GM12878 (cell line): ENCODE measurements around the gene NGRN. TPM values are rescaled to one million over a fixed set of nuclear protein-coding genes. Genes with fewer than 3 reads are reported as not detected.

ENCODE experiments used
- ATAC-seq: fragments of 200-7000 bp; cut with Tn5 transposase; 3 replicates; pipeline ENCODE4 v1.9.1; 2020; ENCODE audit warnings: mild to moderate bottlenecking, moderate library complexity
- BruUV-seq: library from RNA; stranded (reverse); fragments of 400-500 nt; replicated peaks from 2 replicates; lab custom pipeline; 2021; lab: Mats Ljungman, UMichigan
- CTCF ChIA-PET: fragments of 300-600 bp; sonication (Branson Sonifier 250); formaldehyde crosslinking; extraction: SDS; loops from one replicate; lab custom pipeline; 2021; ENCODE audit warnings: inconsistent platforms; lab: Yijun Ruan, JAX
- POLR2A ChIA-PET: fragments of 350-600 bp; formaldehyde crosslinking; extraction: SDS; loops from one replicate; lab custom pipeline; 2021; ENCODE audit warnings: inconsistent platforms; lab: Charles Lee
- RAD21 ChIA-PET: fragments of 300-600 bp; sonication (Branson Sonifier 250); formaldehyde crosslinking; loops from one replicate; lab custom pipeline; 2023; ENCODE audit warnings: antibody characterized with exemption; ENCODE audit not compliant: unreplicated experiment; lab: Charles Lee
- SMC1A ChIA-PET: fragments of 300-600 bp; sonication (Branson Sonifier 250); formaldehyde crosslinking; loops from one replicate; lab custom pipeline; 2023; ENCODE audit not compliant: unreplicated experiment, uncharacterized antibody; lab: Charles Lee
- DNase-seq: peaks from one replicate; pipeline ENCODE4 v3.0.0-alpha.2; 2011; ENCODE audit warnings: low read depth, low spot score
- FAIRE-seq: peaks from 3 replicates; lab custom pipeline; 2011; peaks lifted over from hg19 to GRCh38; lab: Jason Lieb, UNC
- H2AFZ ChIP-seq: 2 replicates; pipeline ENCODE4 v1.6.0; 2011; ENCODE audit warnings: low read depth, low read length, control low read depth; ENCODE audit not compliant: control insufficient read depth
- H3K27ac ChIP-seq: 2 replicates; pipeline ENCODE4 v1.5.1; 2011; ENCODE audit warnings: control low read depth; ENCODE audit not compliant: control insufficient read depth, insufficient read depth
- H3K27me3 ChIP-seq, 2 experiments: replicated peaks in 1 of 2; 2 replicates each; pipeline versions ENCODE4 v1.6.0 to v1.6.1; 2011; ENCODE audit warnings: low read length in 1 of 2; ENCODE audit not compliant: control insufficient read depth in 2 of 2, insufficient read depth in 2 of 2
- H3K36me3 ChIP-seq, 2 experiments: 2 replicates each; pipeline ENCODE4 v1.5.1; 2011; ENCODE audit warnings: low read length in 1 of 2; ENCODE audit not compliant: control insufficient read depth in 2 of 2, insufficient read depth in 2 of 2
- H3K4me1 ChIP-seq: 2 replicates; pipeline ENCODE4 v1.6.1; 2011; ENCODE audit warnings: mild to moderate bottlenecking, low read length, moderate library complexity, mixed read lengths; ENCODE audit not compliant: control insufficient read depth, insufficient read depth
- H3K4me2 ChIP-seq: 2 replicates; pipeline ENCODE4 v1.6.0; 2011; ENCODE audit warnings: control low read depth; ENCODE audit not compliant: control insufficient read depth, insufficient read depth
- H3K4me3 ChIP-seq: fragments of 200-600 bp; sonication (generic); 2 replicates; pipeline ENCODE4 v1.5.1; 2016
- H3K79me2 ChIP-seq: 2 replicates; pipeline ENCODE4 v1.6.0; 2011; ENCODE audit warnings: low read length; ENCODE audit not compliant: control insufficient read depth, insufficient read depth
- H3K9ac ChIP-seq: 2 replicates; pipeline ENCODE4 v1.8.0; 2011; ENCODE audit warnings: low read length, control low read depth, mixed read lengths; ENCODE audit not compliant: control insufficient read depth, insufficient read depth
- H3K9me3 ChIP-seq: replicated peaks from 3 replicates; pipeline ENCODE4 v1.5.1; 2011; ENCODE audit warnings: mild to moderate bottlenecking, low read length; ENCODE audit not compliant: control insufficient read depth, insufficient read depth
- H4K20me1 ChIP-seq: 2 replicates; pipeline ENCODE4 v1.6.0; 2011; ENCODE audit not compliant: control insufficient read depth, insufficient read depth
- BACH1 ChIP-seq: fragments of 450-650 bp; IDR thresholded peaks from 2 replicates; pipeline ENCODE4 v1.6.1; 2017; ENCODE audit warnings: mild to moderate bottlenecking, borderline replicate concordance
- BCL11A ChIP-seq: IDR thresholded peaks from 2 replicates; pipeline ENCODE4 v1.6.1; 2011; ENCODE audit warnings: low read depth, low read length
- CBFB ChIP-seq: IDR thresholded peaks from 2 replicates; pipeline ENCODE4 v1.6.1; 2016; ENCODE audit warnings: antibody characterized with exemption, low read depth
- CEBPB ChIP-seq, 2 experiments: fragments of 150-350 bp in 1 of 2; IDR thresholded peaks; 2 replicates each; pipeline ENCODE4 v1.6.1; 2012 to 2014; ENCODE audit warnings: low read depth in 2 of 2, low read length in 2 of 2, borderline replicate concordance in 1 of 2, inconsistent platforms in 1 of 2
- EGR1 ChIP-seq, 2 experiments: IDR thresholded peaks; 1 replicate in 1 of 2; 2 replicates in 1 of 2; pipeline ENCODE4 v1.6.1; 2011 to 2012; ENCODE audit warnings: low read depth in 2 of 2, low read length in 2 of 2, borderline replicate concordance in 1 of 2, mild to moderate bottlenecking in 1 of 2, moderate library complexity in 1 of 2
- ESRRA ChIP-seq: IDR thresholded peaks from 2 replicates; pipeline ENCODE4 v1.6.1; 2012; ENCODE audit warnings: mild to moderate bottlenecking, low read length, improper control_type of control experiment
- MAX ChIP-seq: IDR thresholded peaks from 2 replicates; pipeline ENCODE4 v1.6.1; 2012; ENCODE audit warnings: low read depth, low read length, improper control_type of control experiment
- MYC ChIP-seq: IDR thresholded peaks from 2 replicates; pipeline ENCODE4 v1.6.1; 2011; ENCODE audit warnings: mild to moderate bottlenecking, low read length, moderate library complexity, inconsistent platforms; ENCODE audit not compliant: insufficient read depth, insufficient replicate concordance, insufficient read length, severe bottlenecking
- NBN ChIP-seq: fragments of 450-650 bp; IDR thresholded peaks from 2 replicates; pipeline ENCODE4 v1.6.1; 2016
- RBBP5 ChIP-seq: fragments of 200-600 bp; sonication (generic); conservative IDR thresholded peaks from 2 replicates; pipeline ENCODE4 v1.6.1; 2016
- SPI1 ChIP-seq: IDR thresholded peaks from 2 replicates; pipeline ENCODE4 v1.6.1; 2011; ENCODE audit warnings: low read depth, mild to moderate bottlenecking, low read length, moderate library complexity, borderline replicate concordance; ENCODE audit not compliant: insufficient read depth
- TARDBP ChIP-seq: IDR thresholded peaks from 2 replicates; pipeline ENCODE4 v1.6.1; 2016; ENCODE audit warnings: borderline replicate concordance
- TBL1XR1 ChIP-seq: IDR thresholded peaks from 2 replicates; pipeline ENCODE4 v1.6.1; 2012; ENCODE audit warnings: low read depth, low read length, improper control_type of control experiment
- TCF12 ChIP-seq: IDR thresholded peaks from 2 replicates; pipeline ENCODE4 v1.6.1; 2011; ENCODE audit warnings: low read depth, mild to moderate bottlenecking, low read length
- TCF7 ChIP-seq: IDR thresholded peaks from 2 replicates; pipeline ENCODE4 v1.6.1; 2014; ENCODE audit warnings: antibody characterized with exemption, borderline replicate concordance
- YY1 ChIP-seq: IDR thresholded peaks from 2 replicates; pipeline ENCODE4 v1.6.1; 2011; ENCODE audit warnings: low read depth, mild to moderate bottlenecking, low read length
- WGBS: methylation state at CpG from one replicate; pipeline ENCODE4 v1.1.6; 2016; ENCODE audit warnings: low lambda C conversion rate; ENCODE audit not compliant: insufficient replicate concordance, insufficient coverage; ENCODE audit errors: missing lambda C conversion rate; 5-methylcytosine and 5-hydroxymethylcytosine counted together
- in situ Hi-C: fragments of 300-500 bp; cut with MboI; formaldehyde crosslinking; loops from 9 replicates; pipeline ENCODE4 v1.14.3; 2018; ENCODE audit warnings: mixed read lengths
- intact Hi-C: fragments of 100-400 bp; cut with micrococcal nuclease; formaldehyde crosslinking; loops from one replicate; pipeline ENCODE4 v1.14.2; 2022; ENCODE audit not compliant: unreplicated experiment
- polyA plus RNA-seq, 11 experiments: library from polyadenylated mRNA; depleted of rRNA in 4 of 11; unstranded in 6 of 11; stranded (reverse) in 5 of 11; fragments of >200 nt; fragmentation: Nextera tagmentation in 4 of 11; fragmentation: Illumina TruSeq in 1 of 11; extraction: Ambion mirVana in 4 of 11; extraction: Trizol in 1 of 11; gene quantifications; 1 replicate in 1 of 11; 2 replicates in 10 of 11; pipeline versions ENCODE4 v1.2.1 to v1.2.3, GENCODE V29; 2011 to 2016; ENCODE audit warnings: inconsistent platforms in 2 of 11, missing spikeins in 2 of 11, low read depth in 1 of 11
- total RNA-seq, 4 experiments: library from RNA; depleted of rRNA in 3 of 4; stranded (reverse); fragments of >200 nt in 3 of 4; fragmentation: Illumina TruSeq in 1 of 4; extraction: Trizol in 1 of 4; gene quantifications; 2 replicates each; pipeline versions ENCODE4 v1.2.1 to v1.2.3, GENCODE V29; 2013 to 2021

NGRN gene
- total and polyA plus RNA-seq, 10 of the 15 experiments (the other 5 are each of a cell fraction or from before 2014, with no cell fraction given) = 5.8 to 31.3 (median 23.2) TPM

GRCh38 chr15:90320062-90320884 is 54.8 kb downstream of the NGRN start (continued):
- 0 out of 2 replicates have a peak, but pooled peaks have one; percentile 34 for TF ChIP-seq CBFB

GRCh38 chr15:90320885-90321278 is 55.4 kb downstream of the NGRN start:
- SMC1A ChIA-PET = interaction anchor here (0.9 to 8.4 kb wide), 28 partner anchors 9 to 610 kb away, joined by 3 to 107 read pairs (median 6); no protein-coding TSS in a partner anchor
- FAIRE-seq (no peak), DNase-seq (no peak), ATAC-seq (no peak)
- BruUV-seq = no TSS peak
- H3K9me3 ChIP-seq = no peaks in the 10 kb centered on the region
- WGBS = 43% methylated on average over 1 of the region's 1 CpG
- RAD21 ChIA-PET = interaction anchor here (0.8 to 4.3 kb wide), 21 partner anchors 8 to 614 kb away, joined by 3 to 59 read pairs (median 6); partner anchors contain the start of gene UNC45A
- H3K4me3 ChIP-seq = no peak overlapping the region
- no peak overlapping the region for H3K4me2 ChIP-seq
- no peak overlapping the region for H3K9ac ChIP-seq
- H3K27me3 ChIP-seq = no peaks in the 10 kb centered on the region
- H2AFZ ChIP-seq = no peak overlapping the region
- CTCF ChIA-PET = interaction anchor here (0.7 to 7.7 kb wide), 46 partner anchors 8 to 613 kb away, joined by 3 to 142 read pairs (median 7); partner anchors contain the start of genes HDDC3 and UNC45A
- TF ChIP-seq ESRRA = no peak
- no peak for TF ChIP-seq BCL11A
- no peak for TF ChIP-seq BACH1
- no peak for TF ChIP-seq TCF12
- TF ChIP-seq TARDBP = no peak
- TF ChIP-seq MAX = no peak
- no peak for TF ChIP-seq MYC
- no peak for TF ChIP-seq SPI1
- no peak for TF ChIP-seq TCF7
- TF ChIP-seq CEBPB (IDR thresholded peaks at IDR 0.05; ENCODE audit: borderline replicate concordance in 1 of 2, low read depth in 2 of 2, low read length in 2 of 2) = no peak
- no peak for TF ChIP-seq NBN
- TF ChIP-seq EGR1 (IDR thresholded peaks at IDR 0.05; ENCODE audit: borderline replicate concordance in 1 of 2, low read depth in 2 of 2, low read length in 2 of 2) = no peak
- TF ChIP-seq YY1 = no peak
- no peak for TF ChIP-seq RBBP5
- TF ChIP-seq TBL1XR1 = no peak
- H3K4me1 ChIP-seq = no peaks in the 10 kb centered on the region
- no peaks in the 10 kb centered on the region for H4K20me1 ChIP-seq
- intact Hi-C loops = loop anchor here (1.0 to 10.0 kb wide), 6 partner anchors 101 to 611 kb away; partner anchors contain the start of gene HDDC3
- no peaks in the 10 kb centered on the region for H3K79me2 ChIP-seq
- in situ Hi-C loops = loop anchor here (5.0 kb wide), 1 partner anchor 566 kb away; no protein-coding TSS in a partner anchor
- no peaks in the 10 kb centered on the region for H3K36me3 ChIP-seq
- POLR2A ChIA-PET = no interaction called here
- no peak overlapping the region for H3K27ac ChIP-seq
